ENCODE results near the gene NCKAP5. TPM values are rescaled to one million over a fixed set of nuclear protein-coding genes. Genes with fewer than 3 reads are reported as not detected.

The NCKAP5 gene
- total and polyA plus RNA-seq, 2 of the 13 experiments (the other 11 are each of a cell fraction or from before 2014, with no cell fraction given), result 0.01 TPM; not detected in 1

GRCh38 chr2:133418021-133418420, 150.2 kb downstream of the NCKAP5 start:
- DNase-seq (ENCODE audit: low spot score) (no peak), ATAC-seq (no peak; the same call in 2 of the 3 replicates), FAIRE-seq (no peak)
- H3K36me3 ChIP-seq (replicated peaks in 1 of 2; ENCODE audit: control insufficient read depth in 1 of 2, insufficient read depth in 2 of 2, low read length in 2 of 2), result no peaks in the 10 kb centered on the region
- in situ Hi-C loops (cut with HindIII; ENCODE audit: extremely low pct_ligation_motif_present, low pct_unique_long_range_greater_than_20kb) (no loop called here), intact Hi-C loops (cut with micrococcal nuclease; ENCODE audit: unreplicated experiment) (no loop called here)
- H3K79me2 ChIP-seq (ENCODE audit: insufficient read depth, low read length), result no peaks in the 10 kb centered on the region
- 0 out of 2 replicates have a peak, but pooled peaks cover 4% of the 10 kb centered on the region for H3K4me1 ChIP-seq (ENCODE audit: insufficient read depth, low read length)
- TF ChIP-seq ZMYM4 (CRISPR knock-in tag; IDR thresholded peaks at IDR 0.05), result no peak
- no peak for TF ChIP-seq PAWR (CRISPR knock-in tag; IDR thresholded peaks at IDR 0.05; ENCODE audit: borderline replicate concordance)
- TF ChIP-seq, protein P1, sequence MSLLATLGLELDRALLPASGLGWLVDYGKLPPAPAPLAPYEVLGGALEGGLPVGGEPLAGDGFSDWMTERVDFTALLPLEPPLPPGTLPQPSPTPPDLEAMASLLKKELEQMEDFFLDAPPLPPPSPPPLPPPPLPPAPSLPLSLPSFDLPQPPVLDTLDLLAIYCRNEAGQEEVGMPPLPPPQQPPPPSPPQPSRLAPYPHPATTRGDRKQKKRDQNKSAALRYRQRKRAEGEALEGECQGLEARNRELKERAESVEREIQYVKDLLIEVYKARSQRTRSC (CRISPR knock-in tag; IDR thresholded peaks at IDR 0.05; ENCODE audit: low read depth), result no peak
- TF ChIP-seq SP5 (CRISPR knock-in tag; IDR thresholded peaks at IDR 0.05; ENCODE audit: borderline replicate concordance, low read depth), result no peak
- no peak for TF ChIP-seq ZNF777 (CRISPR knock-in tag; IDR thresholded peaks at IDR 0.05)
- no peak for TF ChIP-seq HNRNPL (IDR thresholded peaks at IDR 0.05; ENCODE audit: low read depth, low read length)
- no peak for TF ChIP-seq SOX13 (IDR thresholded peaks at IDR 0.05)
- no peak for TF ChIP-seq SOX13 (CRISPR knock-in tag; conservative IDR thresholded peaks at IDR 0.05 in 1 of 2, IDR thresholded peaks at IDR 0.05 in 1 of 2)
- TF ChIP-seq ARHGAP35 (CRISPR knock-in tag; IDR thresholded peaks at IDR 0.05; ENCODE audit: borderline replicate concordance), result no peak
- TF ChIP-seq NFRKB (IDR thresholded peaks at IDR 0.05), result no peak
- no peak for TF ChIP-seq ZNF205 (CRISPR knock-in tag; IDR thresholded peaks at IDR 0.05)
- 4% methylated on average over 2 of the region's 2 CpGs for WGBS (ENCODE audit: low lambda C conversion rate)
- H3K9ac ChIP-seq (ENCODE audit: insufficient read depth, low read depth, low read length), result no peak overlapping the region
- no peak overlapping the region for H3K4me3 ChIP-seq (replicated peaks in 1 of 3; ENCODE audit: insufficient read depth in 1 of 3, low read depth in 2 of 3, low read length in 3 of 3)
- H3K27ac ChIP-seq (ENCODE audit: extremely low read length, insufficient read depth, low read length), result no peak overlapping the region
- no peaks in the 10 kb centered on the region for H4K20me1 ChIP-seq (ENCODE audit: insufficient read depth, low read length)
- H3K27me3 ChIP-seq (ENCODE audit: control insufficient read depth in 1 of 2, insufficient read depth in 2 of 2, low read length in 2 of 2), result no peaks in the 10 kb centered on the region
- no TSS peak for BruUV-seq (replicated peaks)
- ChIA-PET POLR2A (no interaction called here), CTCF (ENCODE audit: low intra/inter-chr PET ratio, low total read pairs) (no interaction called here)
- H3K9me3 ChIP-seq (ENCODE audit: low read length), result no peaks in the 10 kb centered on the region
- H3K4me2 ChIP-seq (ENCODE audit: low read depth, low read length), result no peak overlapping the region
- no peak overlapping the region for H2AFZ ChIP-seq (ENCODE audit: low read length)

Data from HepG2 (cell line).